ENCODE data around the gene FNDC8.
"Not testable (repeated sequence)": the region's sequence is repeated elsewhere in the genome, so short reads cannot be mapped to it uniquely, and the experiment has no call there.

FNDC8 gene

GRCh38 chr17:35144840-35145239 lies 23.4 kb downstream of the FNDC8 start:
- no peak for DNase-seq (ENCODE audit: extremely low spot score)
- CTCF ChIA-PET, result interaction anchor here (1.4 to 2.8 kb wide), 3 partner anchors 25 to 148 kb away, joined by 4 to 10 read pairs (median 6); partner anchors contain the start of gene RAD51D
- POLR2A ChIA-PET, result no interaction called here
- no peak for TF ChIP-seq CTCF (IDR thresholded peaks at IDR 0.05; ENCODE audit: control extremely low read depth, extremely low read depth, low read depth, missing control alignments)

- TF ChIP-seq CTCF (IDR thresholded peaks at IDR 0.05; ENCODE audit: control extremely low read depth, extremely low read depth, low read depth, missing control alignments), result no peak
- POLR2A ChIA-PET, result no interaction called here
- CTCF ChIA-PET, result no interaction called here
These were observed 24.9 kb downstream of the FNDC8 start for GRCh38 chr17:35146214-35146833.

GRCh38 chr17:35147375-35147905 lies 26.0 kb downstream of the FNDC8 start, which contains the start of gene UNC45B:
Gene UNC45B, plus strand, starts transcription at chr17:35147817. Its CDS starts 447 bp downstream, at chr17:35148264.
- ChIA-PET POLR2A (no interaction called here), CTCF (no interaction called here)
- no peak for TF ChIP-seq CTCF (IDR thresholded peaks at IDR 0.05; ENCODE audit: control extremely low read depth, extremely low read depth, low read depth, missing control alignments)
- DNase-seq (ENCODE audit: extremely low spot score), result no peak

More at GRCh38 chr17:35146214-35146833, 24.9 kb downstream of the FNDC8 start:
- no peak for DNase-seq (ENCODE audit: extremely low spot score)

GRCh38 chr17:35148144-35148543 lies 26.7 kb downstream of the FNDC8 start:
- DNase-seq (ENCODE audit: extremely low spot score), result no peak
- ChIA-PET CTCF (interaction anchor here (1.1 kb wide), 1 partner anchor 385 kb away, joined by 3 read pairs; no protein-coding TSS in a partner anchor), POLR2A (no interaction called here)
- no peak for TF ChIP-seq CTCF (IDR thresholded peaks at IDR 0.05; ENCODE audit: control extremely low read depth, extremely low read depth, low read depth, missing control alignments)

GRCh38 chr17:35149941-35150340 lies 28.5 kb downstream of the FNDC8 start:
- DNase-seq (ENCODE audit: extremely low spot score), result no peak
- CTCF ChIA-PET, result interaction anchor here (0.8 to 1.7 kb wide), 2 partner anchors 31 to 36 kb away, joined by 3 read pairs; no protein-coding TSS in a partner anchor
- POLR2A ChIA-PET, result no interaction called here
- TF ChIP-seq CTCF (IDR thresholded peaks at IDR 0.05; ENCODE audit: control extremely low read depth, extremely low read depth, low read depth, missing control alignments), result no peak

GRCh38 chr17:35151080-35151479 lies 29.7 kb downstream of the FNDC8 start:
- DNase-seq (ENCODE audit: extremely low spot score); POLR2A ChIA-PET; CTCF ChIA-PET: not testable (repeated sequence)

- POLR2A ChIA-PET, result no interaction called here
These were observed 31.2 kb downstream of the FNDC8 start for GRCh38 chr17:35152421-35153140.

More at GRCh38 chr17:35152421-35153140, 31.2 kb downstream of the FNDC8 start:
- no peak for TF ChIP-seq CTCF (IDR thresholded peaks at IDR 0.05; ENCODE audit: control extremely low read depth, extremely low read depth, low read depth, missing control alignments)
- no peak for DNase-seq (ENCODE audit: extremely low spot score)
- CTCF ChIA-PET, result interaction anchor here (1.2 kb wide), 1 partner anchor 11 kb away, joined by 3 read pairs; no protein-coding TSS in a partner anchor

Data from GM10248 (cell line).